C4-2B (cell line): ENCODE data around the gene CDK15.

Source experiments
- ZFX ChIP-seq: fragments of 450-650 bp; IDR thresholded peaks from 2 replicates; pipeline ENCODE4 v1.6.1; 2017
- TF ChIP-seq, protein P1 (sequence below): fragments of 450-650 bp; conservative IDR thresholded peaks from 2 replicates; pipeline ENCODE4 v1.5.1; 2017; ENCODE audit warnings: mild to moderate bottlenecking

DNA sequence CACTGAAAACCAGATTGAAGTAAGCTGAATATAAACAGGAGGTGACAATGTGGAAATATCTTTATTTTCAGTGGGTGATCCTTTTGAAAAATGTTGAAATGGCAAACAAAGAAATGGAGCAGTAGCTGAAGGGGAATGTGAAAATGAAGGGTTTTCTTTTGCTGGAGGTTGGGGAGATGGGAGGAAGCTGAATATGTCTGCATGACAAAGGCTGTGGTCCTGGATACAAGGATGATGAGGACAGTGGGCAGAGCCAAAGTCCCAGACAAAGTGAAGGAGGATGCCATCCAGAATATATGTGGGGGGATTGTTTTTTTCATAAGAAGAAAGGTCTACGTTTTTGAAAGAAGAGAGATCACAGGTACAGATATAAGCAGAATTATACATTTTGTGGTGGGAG is 32.3 kb upstream of the CDK15 start:
- TF ChIP-seq, protein P1, sequence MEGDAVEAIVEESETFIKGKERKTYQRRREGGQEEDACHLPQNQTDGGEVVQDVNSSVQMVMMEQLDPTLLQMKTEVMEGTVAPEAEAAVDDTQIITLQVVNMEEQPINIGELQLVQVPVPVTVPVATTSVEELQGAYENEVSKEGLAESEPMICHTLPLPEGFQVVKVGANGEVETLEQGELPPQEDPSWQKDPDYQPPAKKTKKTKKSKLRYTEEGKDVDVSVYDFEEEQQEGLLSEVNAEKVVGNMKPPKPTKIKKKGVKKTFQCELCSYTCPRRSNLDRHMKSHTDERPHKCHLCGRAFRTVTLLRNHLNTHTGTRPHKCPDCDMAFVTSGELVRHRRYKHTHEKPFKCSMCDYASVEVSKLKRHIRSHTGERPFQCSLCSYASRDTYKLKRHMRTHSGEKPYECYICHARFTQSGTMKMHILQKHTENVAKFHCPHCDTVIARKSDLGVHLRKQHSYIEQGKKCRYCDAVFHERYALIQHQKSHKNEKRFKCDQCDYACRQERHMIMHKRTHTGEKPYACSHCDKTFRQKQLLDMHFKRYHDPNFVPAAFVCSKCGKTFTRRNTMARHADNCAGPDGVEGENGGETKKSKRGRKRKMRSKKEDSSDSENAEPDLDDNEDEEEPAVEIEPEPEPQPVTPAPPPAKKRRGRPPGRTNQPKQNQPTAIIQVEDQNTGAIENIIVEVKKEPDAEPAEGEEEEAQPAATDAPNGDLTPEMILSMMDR = no peak
- TF ChIP-seq ZFX = no peak
